Measurements from ENCODE around the gene PAK3. TPM values are rescaled to one million over a fixed set of nuclear protein-coding genes. Genes with fewer than 3 reads are reported as not detected.

Gene PAK3
- total and polyA plus RNA-seq, 9 donors = 4.5 to 14.3 (median 12.3) TPM

DNA sequence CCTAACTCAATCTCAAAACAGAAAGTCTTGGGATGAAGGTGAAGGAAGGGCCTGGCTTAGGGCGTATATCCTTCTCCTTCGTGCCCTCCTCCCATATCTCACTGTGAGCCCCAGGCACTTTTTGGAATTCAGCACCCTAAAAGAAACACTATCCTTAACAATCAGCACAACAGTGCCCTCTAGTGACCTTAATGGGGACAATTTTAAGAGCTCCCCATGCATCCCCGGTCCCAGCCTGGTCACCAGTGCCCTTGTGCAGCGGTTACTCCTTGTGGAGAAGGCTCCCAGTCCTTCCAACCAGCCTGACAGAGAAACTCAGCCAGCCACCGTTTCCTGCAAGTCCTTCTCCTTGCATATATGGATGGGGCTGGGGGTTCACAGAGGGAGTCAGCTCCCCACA lies 4.2 kb downstream of the PAK3 start:
- Histone ChIP-seq H3K4me1 (ENCODE audit: control insufficient read depth, insufficient read depth, low read length) (peaks cover 5% of the 10 kb centered on the region), H3K9me3 (replicated peaks; ENCODE audit: control insufficient read depth, low read depth, low read length) (no peaks in the 10 kb centered on the region), H3K27me3 (ENCODE audit: control insufficient read depth, insufficient read depth, low read length) (peaks cover 43% of the 10 kb centered on the region), H3K36me3 (ENCODE audit: control insufficient read depth, insufficient read depth, low read length) (peaks cover 16% of the 10 kb centered on the region), H3K4me3 (ENCODE audit: low read length) (no peak overlapping the region), H3K27ac (ENCODE audit: low read length) (no peak overlapping the region)
- peak; percentile 33 for DNase-seq
- WGBS (ENCODE audit: insufficient coverage) = 37% methylated on average over 2 of the region's 5 CpGs

DNA sequence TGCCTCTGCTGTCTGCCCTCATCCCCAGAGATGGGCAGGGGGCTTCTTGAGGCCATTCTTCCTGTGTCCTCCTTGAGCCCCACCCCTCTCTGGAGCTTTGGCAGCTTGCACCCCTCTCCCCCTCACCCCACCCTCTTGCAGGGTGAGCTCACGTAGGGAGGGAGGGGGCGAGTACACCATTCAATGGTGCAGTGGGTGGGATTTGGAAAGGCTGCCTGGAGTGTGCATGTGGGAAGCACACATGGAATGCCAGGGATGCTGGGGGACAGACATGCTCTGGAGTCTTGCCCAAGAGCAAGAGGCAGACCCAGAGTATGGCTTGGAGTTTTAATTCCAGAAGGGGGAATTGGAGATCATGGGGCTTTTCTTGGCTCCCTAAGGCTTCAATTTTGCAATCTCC lies 5.6 kb downstream of the PAK3 start:
- Histone ChIP-seq H3K4me3 (ENCODE audit: low read length) (no peak overlapping the region), H3K9me3 (replicated peaks; ENCODE audit: control insufficient read depth, low read depth, low read length) (no peaks in the 10 kb centered on the region), H3K36me3 (ENCODE audit: control insufficient read depth, insufficient read depth, low read length) (peaks cover 16% of the 10 kb centered on the region), H3K4me1 (ENCODE audit: control insufficient read depth, insufficient read depth, low read length) (peaks cover 5% of the 10 kb centered on the region), H3K27me3 (ENCODE audit: control insufficient read depth, insufficient read depth, low read length) (peaks cover 34% of the 10 kb centered on the region), H3K27ac (ENCODE audit: low read length) (no peak overlapping the region)
- DNase-seq = peak; percentile 26
- no CpG with 5 or more reads among the region's 2 CpGs for WGBS (ENCODE audit: insufficient coverage)

DNA sequence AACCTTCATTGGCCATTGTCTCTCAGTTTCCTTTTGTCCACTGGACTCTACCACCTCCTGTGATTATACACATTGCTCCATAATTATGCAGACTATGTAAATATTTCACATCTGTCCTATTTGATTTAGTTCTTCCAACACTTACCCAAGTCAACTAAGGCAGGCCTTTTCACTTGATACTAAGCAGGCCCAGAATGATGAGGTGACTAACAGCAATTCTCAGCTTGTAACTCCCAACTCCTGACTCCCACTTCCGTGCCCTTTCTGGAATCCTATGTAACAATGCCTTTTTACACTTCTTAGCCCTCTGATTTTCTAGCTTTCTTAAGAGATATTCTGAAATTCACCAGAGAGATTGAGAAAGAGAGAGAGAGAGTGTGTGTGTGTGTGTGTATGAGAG lies 6.6 kb downstream of the PAK3 start:
- peaks cover 34% of the 10 kb centered on the region for H3K27me3 ChIP-seq (ENCODE audit: control insufficient read depth, insufficient read depth, low read length)
- H3K9me3 ChIP-seq (replicated peaks; ENCODE audit: control insufficient read depth, low read depth, low read length) = no peaks in the 10 kb centered on the region
- no peak for DNase-seq
- no peak overlapping the region for H3K27ac ChIP-seq (ENCODE audit: low read length)
- WGBS (ENCODE audit: insufficient coverage) = no CpG with 5 or more reads among the region's 1 CpG
- H3K4me1 ChIP-seq (ENCODE audit: control insufficient read depth, insufficient read depth, low read length) = peaks cover 5% of the 10 kb centered on the region
- H3K4me3 ChIP-seq (ENCODE audit: low read length) = no peak overlapping the region
- peaks cover 16% of the 10 kb centered on the region for H3K36me3 ChIP-seq (ENCODE audit: control insufficient read depth, insufficient read depth, low read length)

DNA sequence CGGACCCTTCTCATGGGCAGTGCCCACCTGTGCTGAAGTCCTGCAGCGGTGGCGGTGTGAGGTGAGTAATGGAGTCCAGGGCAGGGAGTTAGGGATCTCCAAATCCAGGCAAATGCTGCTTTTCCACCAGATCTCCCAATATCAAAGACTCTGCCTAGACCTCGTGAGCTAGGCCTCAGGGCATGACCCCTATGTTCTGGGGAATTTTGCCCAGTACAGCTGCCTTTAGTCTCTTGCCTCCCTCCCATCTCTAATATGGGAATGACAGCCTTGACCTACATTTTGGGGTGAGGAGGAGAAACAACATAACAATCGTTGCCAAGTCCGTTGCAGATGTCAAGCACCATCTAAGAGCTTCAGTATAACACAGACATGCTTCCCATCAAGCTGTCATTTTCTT lies 7.3 kb downstream of the PAK3 start:
- WGBS (ENCODE audit: insufficient coverage) = 65% methylated on average over 2 of the region's 6 CpGs
- H3K4me3 ChIP-seq (ENCODE audit: low read length) = no peak overlapping the region

DNA sequence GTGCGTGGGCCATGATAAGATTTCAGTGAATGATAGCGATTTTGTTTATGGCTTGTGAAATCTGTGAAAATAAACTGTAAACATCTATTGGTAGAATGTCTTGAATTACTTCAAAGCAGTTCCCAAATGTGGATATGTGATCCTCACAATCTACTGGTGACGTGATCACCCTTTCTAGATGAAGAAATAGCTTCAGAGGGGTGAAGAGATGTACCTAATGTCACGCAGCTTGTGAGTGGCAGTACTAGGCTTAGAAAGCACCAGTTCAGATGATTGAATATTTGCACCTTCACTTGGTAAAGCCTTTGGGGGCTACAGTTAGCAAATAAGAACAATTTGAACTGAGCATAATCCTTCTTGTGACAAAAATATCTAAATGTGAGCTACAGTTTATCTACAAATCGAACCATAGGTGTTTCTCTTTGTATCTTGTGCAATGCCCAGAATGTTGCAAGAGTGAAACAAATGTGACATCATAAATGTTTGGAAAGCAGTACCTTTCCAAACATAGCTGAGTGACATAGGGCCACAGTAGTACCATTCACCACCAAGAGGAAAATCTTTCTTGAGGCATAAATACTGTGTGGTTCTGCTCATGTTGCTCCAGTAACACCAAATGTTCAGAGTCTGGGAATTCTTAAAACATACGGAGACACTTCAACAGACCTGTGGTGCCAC lies 14.2 kb downstream of the PAK3 start:
- 69% methylated on average over 2 of the region's 6 CpGs for WGBS (ENCODE audit: insufficient coverage)
- Histone ChIP-seq H3K4me1 (ENCODE audit: control insufficient read depth, insufficient read depth, low read length) (no peaks in the 10 kb centered on the region), H3K4me3 (ENCODE audit: low read length) (no peak overlapping the region), H3K36me3 (ENCODE audit: control insufficient read depth, insufficient read depth, low read length) (no peaks in the 10 kb centered on the region), H3K27me3 (ENCODE audit: control insufficient read depth, insufficient read depth, low read length) (peaks cover 4% of the 10 kb centered on the region), H3K27ac (ENCODE audit: low read length) (no peak overlapping the region), H3K9me3 (replicated peaks; ENCODE audit: control insufficient read depth, low read depth, low read length) (no peaks in the 10 kb centered on the region)
- DNase-seq = no peak

More for the DNA sequence above, 7.3 kb downstream of the PAK3 start:
- Histone ChIP-seq H3K9me3 (replicated peaks; ENCODE audit: control insufficient read depth, low read depth, low read length) (no peaks in the 10 kb centered on the region), H3K4me1 (ENCODE audit: control insufficient read depth, insufficient read depth, low read length) (peaks cover 3% of the 10 kb centered on the region), H3K27me3 (ENCODE audit: control insufficient read depth, insufficient read depth, low read length) (peaks cover 32% of the 10 kb centered on the region), H3K27ac (ENCODE audit: low read length) (no peak overlapping the region), H3K36me3 (ENCODE audit: control insufficient read depth, insufficient read depth, low read length) (peaks cover 16% of the 10 kb centered on the region)
- DNase-seq = no peak

DNA sequence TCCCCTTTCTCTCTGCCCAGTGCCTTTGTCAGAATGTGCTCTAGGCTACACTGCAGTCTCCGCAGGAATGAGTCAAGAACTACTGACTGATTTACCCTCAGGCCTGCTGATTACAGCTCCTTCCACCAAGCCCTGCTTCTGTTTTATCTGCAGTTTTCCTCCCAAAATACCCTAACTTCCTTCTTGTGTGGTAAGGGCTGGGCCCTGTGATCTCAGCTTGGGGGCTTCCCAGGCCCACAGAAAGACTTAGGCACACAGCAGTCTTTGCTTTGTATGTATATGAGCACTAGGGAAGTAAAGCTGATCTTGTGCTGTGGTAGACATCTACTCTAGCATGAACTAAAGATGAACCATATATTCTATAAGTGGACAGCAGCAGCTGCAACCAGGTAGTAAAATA lies 18.8 kb downstream of the PAK3 start:
- no CpG with 5 or more reads among the region's 1 CpG for WGBS (ENCODE audit: insufficient coverage)
- Histone ChIP-seq H3K4me1 (ENCODE audit: control insufficient read depth, insufficient read depth, low read length) (no peaks in the 10 kb centered on the region), H3K9me3 (replicated peaks; ENCODE audit: control insufficient read depth, low read depth, low read length) (no peaks in the 10 kb centered on the region), H3K4me3 (ENCODE audit: low read length) (no peak overlapping the region), H3K27ac (ENCODE audit: low read length) (no peak overlapping the region), H3K27me3 (ENCODE audit: control insufficient read depth, insufficient read depth, low read length) (peaks cover 4% of the 10 kb centered on the region), H3K36me3 (ENCODE audit: control insufficient read depth, insufficient read depth, low read length) (no peaks in the 10 kb centered on the region)
- no peak for DNase-seq

DNA sequence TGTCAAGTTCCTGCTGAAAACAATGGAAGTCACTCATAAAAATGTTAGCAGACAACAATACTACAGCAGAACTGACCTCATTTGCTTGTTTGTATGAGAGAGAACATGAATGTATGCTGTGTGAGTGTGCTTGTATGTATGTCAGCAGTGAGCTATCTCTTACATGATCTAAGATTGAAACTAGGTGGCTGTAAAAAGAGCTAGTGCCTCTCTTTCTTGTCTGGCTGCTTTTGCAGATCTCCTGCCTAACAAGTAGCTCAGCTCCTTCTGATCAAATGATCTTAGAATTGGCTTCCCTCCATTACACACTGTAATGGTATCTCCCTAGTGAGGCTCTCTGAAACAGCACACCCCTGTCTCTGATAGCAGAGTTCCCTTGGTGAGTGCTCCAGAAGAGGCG lies 20.7 kb downstream of the PAK3 start:
- no peaks in the 10 kb centered on the region for H3K36me3 ChIP-seq (ENCODE audit: control insufficient read depth, insufficient read depth, low read length)
- WGBS (ENCODE audit: insufficient coverage) = 64% methylated on average over 1 of the region's 1 CpG
- no peak overlapping the region for H3K4me3 ChIP-seq (ENCODE audit: low read length)
- H3K27me3 ChIP-seq (ENCODE audit: control insufficient read depth, insufficient read depth, low read length) = peaks cover 4% of the 10 kb centered on the region
- DNase-seq = no peak
- no peaks in the 10 kb centered on the region for H3K9me3 ChIP-seq (replicated peaks; ENCODE audit: control insufficient read depth, low read depth, low read length)
- no peak overlapping the region for H3K27ac ChIP-seq (ENCODE audit: low read length)
- no peaks in the 10 kb centered on the region for H3K4me1 ChIP-seq (ENCODE audit: control insufficient read depth, insufficient read depth, low read length)

DNA sequence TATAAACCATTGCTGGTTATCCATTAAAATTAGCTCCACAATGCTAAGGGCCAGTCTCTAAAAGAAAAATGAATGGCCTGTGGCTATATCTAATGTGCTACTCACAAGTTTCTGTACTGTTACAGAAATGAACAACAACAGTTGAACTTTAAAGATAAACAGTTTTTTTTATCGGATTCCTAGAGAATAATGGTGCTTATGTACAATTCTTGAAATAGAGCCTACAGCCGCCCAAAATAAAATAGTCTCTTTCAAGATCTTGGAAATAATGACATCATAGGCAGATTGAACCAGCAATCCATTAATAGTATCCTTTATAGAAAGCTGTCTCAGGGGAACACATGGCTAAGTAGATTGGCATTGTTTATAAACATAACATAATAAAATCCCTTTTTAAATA lies 23.4 kb downstream of the PAK3 start:
- Histone ChIP-seq H3K36me3 (ENCODE audit: control insufficient read depth, insufficient read depth, low read length) (peaks cover 3% of the 10 kb centered on the region), H3K9me3 (replicated peaks; ENCODE audit: control insufficient read depth, low read depth, low read length) (no peaks in the 10 kb centered on the region), H3K27me3 (ENCODE audit: control insufficient read depth, insufficient read depth, low read length) (peaks cover 7% of the 10 kb centered on the region), H3K4me1 (ENCODE audit: control insufficient read depth, insufficient read depth, low read length) (no peaks in the 10 kb centered on the region), H3K27ac (ENCODE audit: low read length) (no peak overlapping the region), H3K4me3 (ENCODE audit: low read length) (no peak overlapping the region)
- DNase-seq = no peak
- WGBS (ENCODE audit: insufficient coverage) = no CpG with 5 or more reads among the region's 2 CpGs

DNA sequence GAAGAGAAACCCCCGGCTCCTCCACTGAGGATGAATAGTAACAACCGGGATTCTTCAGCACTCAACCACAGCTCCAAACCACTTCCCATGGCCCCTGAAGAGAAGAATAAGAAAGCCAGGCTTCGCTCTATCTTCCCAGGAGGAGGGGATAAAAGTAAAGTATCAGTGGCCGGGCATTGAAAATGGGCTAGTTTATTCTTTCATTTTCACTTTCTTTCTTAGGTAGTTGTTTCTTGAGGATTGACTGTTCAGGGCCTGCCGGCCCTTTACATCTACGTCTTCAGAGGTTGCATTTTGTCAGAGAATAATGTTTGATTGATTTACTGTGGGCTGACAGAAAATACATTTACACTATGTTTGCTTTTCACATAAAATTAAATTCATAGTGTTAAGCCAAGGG lies 27.1 kb downstream of the PAK3 start:
- Histone ChIP-seq H3K4me3 (ENCODE audit: low read length) (no peak overlapping the region), H3K27ac (ENCODE audit: low read length) (no peak overlapping the region), H3K9me3 (replicated peaks; ENCODE audit: control insufficient read depth, low read depth, low read length) (no peaks in the 10 kb centered on the region), H3K36me3 (ENCODE audit: control insufficient read depth, insufficient read depth, low read length) (peaks cover 5% of the 10 kb centered on the region), H3K4me1 (ENCODE audit: control insufficient read depth, insufficient read depth, low read length) (no peaks in the 10 kb centered on the region), H3K27me3 (ENCODE audit: control insufficient read depth, insufficient read depth, low read length) (peaks cover 3% of the 10 kb centered on the region)
- no CpG with 5 or more reads among the region's 6 CpGs for WGBS (ENCODE audit: insufficient coverage)
- no peak for DNase-seq

DNA sequence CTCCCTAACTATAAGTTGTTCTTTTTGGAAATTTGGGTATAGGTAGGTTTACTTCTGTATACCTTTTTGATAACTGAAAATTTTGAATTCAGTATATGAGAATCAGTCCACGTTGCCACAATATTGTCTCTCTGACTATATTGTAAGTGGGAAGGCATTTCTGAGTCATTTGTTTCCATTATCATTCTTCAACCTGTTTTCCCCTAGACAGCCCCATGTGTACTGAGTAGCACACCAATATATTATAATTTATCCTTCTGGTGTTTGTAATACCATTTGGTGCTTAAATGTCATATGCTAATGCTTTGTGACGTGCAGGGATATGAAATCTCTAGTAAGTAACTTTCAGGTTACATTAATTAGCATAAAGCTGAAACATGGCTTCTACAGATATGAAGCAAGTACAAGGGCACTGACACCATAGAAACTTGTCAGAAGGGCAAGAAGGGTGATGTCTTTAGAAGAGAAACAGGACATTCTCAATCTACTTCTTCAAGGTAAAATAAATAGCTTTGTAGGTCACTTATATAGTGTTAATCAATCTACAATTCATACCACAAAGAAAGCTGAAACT lies 27.7 kb downstream of the PAK3 start:
- DNase-seq = no peak
- WGBS (ENCODE audit: insufficient coverage) = no CpG with 5 or more reads among the region's 2 CpGs
- H3K27ac ChIP-seq (ENCODE audit: low read length) = no peak overlapping the region
- peaks cover 3% of the 10 kb centered on the region for H3K27me3 ChIP-seq (ENCODE audit: control insufficient read depth, insufficient read depth, low read length)
- H3K9me3 ChIP-seq (replicated peaks; ENCODE audit: control insufficient read depth, low read depth, low read length) = no peaks in the 10 kb centered on the region
- H3K4me3 ChIP-seq (ENCODE audit: low read length) = no peak overlapping the region
- H3K4me1 ChIP-seq (ENCODE audit: control insufficient read depth, insufficient read depth, low read length) = no peaks in the 10 kb centered on the region
- peaks cover 5% of the 10 kb centered on the region for H3K36me3 ChIP-seq (ENCODE audit: control insufficient read depth, insufficient read depth, low read length)

Data from muscle of leg (tissue), 11 donors.